Measurements from ENCODE around the gene KLF15. TPM values are rescaled to one million over a fixed set of nuclear protein-coding genes. Genes with fewer than 3 reads are reported as not detected.

Gene KLF15
- total and polyA plus RNA-seq, 5 experiments from 2014 or later: 1.2 to 1.6 TPM; not detected in 3

DNA sequence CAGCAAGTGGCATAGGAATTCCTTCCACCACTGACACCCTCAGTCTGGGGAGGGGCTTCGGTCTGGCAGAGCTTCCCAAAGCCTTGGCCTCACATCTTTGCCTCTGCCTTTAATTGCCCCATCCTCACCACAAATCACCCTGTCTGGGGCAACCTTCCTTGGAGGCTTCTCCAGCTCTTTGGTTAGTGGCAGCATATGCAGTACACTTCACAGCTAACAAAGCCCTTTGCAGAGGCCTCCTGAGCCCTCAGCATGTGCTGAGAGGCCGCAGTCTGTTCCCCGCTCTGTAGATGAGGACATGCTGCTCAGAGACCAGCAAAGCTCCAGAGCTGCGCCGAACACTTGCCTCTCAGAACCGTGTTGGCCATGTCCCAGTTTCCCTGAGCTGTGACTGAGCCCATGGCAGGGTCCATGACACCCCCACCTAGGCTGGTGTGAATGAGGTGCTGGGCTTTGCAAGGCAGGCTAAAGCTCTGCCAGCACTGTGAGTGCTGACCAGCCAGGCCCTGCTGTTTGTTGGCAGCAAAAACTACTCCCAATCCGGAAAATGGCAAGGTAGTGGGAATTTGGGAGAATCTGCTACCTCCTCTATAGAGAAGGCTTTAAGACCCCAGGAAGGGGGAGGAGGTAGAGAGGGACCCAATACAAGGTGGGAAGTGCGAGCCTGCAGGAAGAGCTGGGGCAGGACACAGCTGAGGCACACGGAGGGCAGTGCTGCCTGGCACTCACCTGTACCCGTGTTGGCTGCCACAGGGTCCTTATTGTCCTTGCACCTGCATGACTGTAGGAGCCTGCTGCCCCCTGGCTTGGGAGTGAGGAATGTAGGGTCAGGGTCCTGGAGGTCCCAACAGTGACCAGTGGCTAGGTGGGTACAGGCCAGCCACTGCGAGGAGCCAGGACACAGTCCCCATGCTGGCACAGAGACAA lies 8.4 kb upstream of the KLF15 start:
- ATAC-seq: no peak
- POLR2A ChIA-PET: no interaction called here
- H3K4me1 Mint-ChIP-seq: peaks cover 0 to 2% (median 0%) of the 10 kb centered on the region in 4 donors
- peaks cover 10 to 30% (median 19%) of the 10 kb centered on the region in 5 donors for H3K27me3 Mint-ChIP-seq
- no peaks in the 10 kb centered on the region for H3K36me3 Mint-ChIP-seq
- DNase-seq: peak in 1 of 10 donors; percentile 47
- H3K9me3 Mint-ChIP-seq: peaks cover 0 to 2% (median 0%) of the 10 kb centered on the region in 9 donors
- no peak overlapping the region for H3K4me3 Mint-ChIP-seq
- H3K27ac Mint-ChIP-seq: no peak overlapping the region

DNA sequence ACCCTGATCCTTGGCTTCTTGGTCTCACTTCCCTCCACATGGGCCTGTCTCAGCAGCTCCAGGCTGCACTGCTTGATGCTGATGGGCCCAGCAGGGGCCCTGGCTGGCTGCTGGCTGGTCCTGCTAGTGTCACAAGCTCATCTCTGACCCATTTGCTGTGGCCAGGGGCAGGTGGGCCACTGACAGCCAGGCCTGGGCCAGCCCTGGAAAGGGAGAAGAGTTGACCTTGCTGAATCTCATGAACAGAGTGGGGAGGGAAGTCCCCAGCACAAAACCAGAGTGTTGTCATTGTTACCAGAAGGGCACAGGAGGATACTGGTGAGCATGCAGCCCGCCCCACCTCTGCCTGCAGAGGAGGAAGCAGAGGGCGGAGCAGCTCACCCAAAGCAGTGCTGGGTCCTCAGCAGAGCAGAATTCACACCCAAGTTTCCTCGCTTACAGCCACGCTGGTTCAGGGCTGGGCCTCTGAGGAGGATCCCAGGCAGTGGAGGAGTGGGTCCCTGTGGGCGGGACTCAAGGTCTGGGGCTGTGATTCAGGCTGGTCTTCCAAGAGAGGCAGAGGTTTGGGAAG lies 7.6 kb upstream of the KLF15 start:
- Mint-ChIP-seq H3K27me3 (peaks cover 10 to 38% (median 25%) of the 10 kb centered on the region in 5 donors), H3K4me3 (no peak overlapping the region), H3K27ac (no peak overlapping the region), H3K36me3 (no peaks in the 10 kb centered on the region), H3K4me1 (peaks cover 0 to 2% (median 0%) of the 10 kb centered on the region in 4 donors), H3K9me3 (no peaks in the 10 kb centered on the region)
- POLR2A ChIA-PET: no interaction called here
- DNase-seq (peak in 1 of 10 donors; percentile 26), ATAC-seq (no peak)

DNA sequence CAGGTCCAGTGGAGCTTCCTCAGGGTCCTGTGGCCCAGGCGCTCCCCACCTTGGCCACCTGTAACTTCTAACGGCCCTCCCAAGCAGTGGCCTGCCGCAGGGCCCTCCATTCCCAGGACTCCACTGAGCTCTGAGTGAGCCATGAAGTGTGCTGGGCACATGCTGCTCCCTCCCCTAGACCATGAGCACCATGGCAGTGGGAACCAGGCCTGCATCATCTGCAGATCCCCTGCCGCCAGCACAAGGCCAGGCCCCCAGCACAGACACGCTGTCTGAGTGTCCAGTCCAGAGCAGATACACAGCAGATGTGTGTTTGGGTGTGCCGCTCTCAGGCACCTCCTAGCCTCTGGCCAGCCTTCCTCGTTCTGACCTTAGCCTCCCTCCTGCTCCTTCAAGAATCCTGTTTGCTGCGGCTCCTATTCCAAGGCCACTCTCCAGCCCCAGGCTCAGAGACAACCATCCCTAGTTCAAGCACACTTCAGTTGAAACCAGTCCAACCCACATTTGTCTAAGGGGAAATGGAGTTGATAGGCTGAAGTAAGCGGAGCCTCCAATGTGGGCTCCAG lies 7.0 kb upstream of the KLF15 start:
- Mint-ChIP-seq H3K4me1 (peaks cover 0 to 2% (median 0%) of the 10 kb centered on the region in 4 donors), H3K36me3 (no peaks in the 10 kb centered on the region), H3K9me3 (no peaks in the 10 kb centered on the region), H3K27me3 (peaks cover 10 to 44% (median 27%) of the 10 kb centered on the region in 5 donors), H3K27ac (no peak overlapping the region), H3K4me3 (no peak overlapping the region)
- peak in 1 of 10 donors; percentile 38 for DNase-seq
- no peak for ATAC-seq
- POLR2A ChIA-PET: no interaction called here

DNA sequence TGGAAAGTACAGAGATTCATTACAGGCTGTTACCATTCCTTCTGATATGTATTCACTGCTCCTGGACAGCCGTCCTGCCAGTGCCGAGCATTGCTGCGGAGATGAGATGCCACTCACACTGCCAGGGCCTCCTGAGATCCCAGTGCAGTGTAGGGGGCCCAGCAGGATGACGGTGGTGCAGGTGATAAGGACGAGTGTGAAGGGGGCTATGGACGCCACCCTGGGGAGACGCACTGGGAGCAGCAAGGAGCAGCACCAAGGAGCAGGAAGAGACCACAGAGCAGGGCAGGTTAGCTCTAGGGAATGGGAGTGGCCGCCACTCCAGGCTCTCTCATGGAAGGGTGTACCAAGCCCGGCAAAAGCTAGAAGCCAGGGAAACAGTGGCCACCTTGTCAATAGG lies 4.0 kb upstream of the KLF15 start:
- Mint-ChIP-seq H3K4me3 (no peak overlapping the region), H3K9me3 (no peaks in the 10 kb centered on the region), H3K27ac (no peak overlapping the region), H3K36me3 (no peaks in the 10 kb centered on the region), H3K4me1 (peaks cover 5 to 11% (median 9%) of the 10 kb centered on the region in 4 donors), H3K27me3 (peaks cover 13 to 58% (median 38%) of the 10 kb centered on the region in 5 donors)
- DNase-seq (peak in 1 of 10 donors; percentile 23), ATAC-seq (no peak)
- POLR2A ChIA-PET: no interaction called here

DNA sequence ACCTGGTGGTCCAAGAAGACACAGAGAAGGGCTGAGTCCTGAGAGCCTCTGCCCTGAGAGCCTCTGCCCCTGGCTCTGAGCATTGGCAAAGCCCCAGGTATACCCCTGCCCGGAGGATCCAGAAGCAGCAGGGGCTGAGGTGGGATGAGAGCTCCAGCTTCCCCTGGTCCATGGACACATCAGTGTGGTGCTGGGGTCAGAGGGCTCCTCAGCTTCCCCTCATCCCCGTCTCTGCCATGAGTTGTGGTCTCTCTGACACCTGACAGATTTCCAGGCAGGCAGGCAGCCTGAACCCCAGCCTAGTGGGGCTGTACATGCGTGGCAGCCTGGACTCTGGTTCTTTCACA lies 3.5 kb upstream of the KLF15 start:
- ATAC-seq (no peak), DNase-seq (peak in 1 of 10 donors; percentile 3)
- Mint-ChIP-seq H3K4me3 (no peak overlapping the region), H3K4me1 (peaks cover 7 to 16% (median 10%) of the 10 kb centered on the region in 4 donors), H3K9me3 (no peaks in the 10 kb centered on the region), H3K27ac (no peak overlapping the region), H3K27me3 (peaks cover 13 to 59% (median 40%) of the 10 kb centered on the region in 5 donors), H3K36me3 (no peaks in the 10 kb centered on the region)
- POLR2A ChIA-PET: no interaction called here

DNA sequence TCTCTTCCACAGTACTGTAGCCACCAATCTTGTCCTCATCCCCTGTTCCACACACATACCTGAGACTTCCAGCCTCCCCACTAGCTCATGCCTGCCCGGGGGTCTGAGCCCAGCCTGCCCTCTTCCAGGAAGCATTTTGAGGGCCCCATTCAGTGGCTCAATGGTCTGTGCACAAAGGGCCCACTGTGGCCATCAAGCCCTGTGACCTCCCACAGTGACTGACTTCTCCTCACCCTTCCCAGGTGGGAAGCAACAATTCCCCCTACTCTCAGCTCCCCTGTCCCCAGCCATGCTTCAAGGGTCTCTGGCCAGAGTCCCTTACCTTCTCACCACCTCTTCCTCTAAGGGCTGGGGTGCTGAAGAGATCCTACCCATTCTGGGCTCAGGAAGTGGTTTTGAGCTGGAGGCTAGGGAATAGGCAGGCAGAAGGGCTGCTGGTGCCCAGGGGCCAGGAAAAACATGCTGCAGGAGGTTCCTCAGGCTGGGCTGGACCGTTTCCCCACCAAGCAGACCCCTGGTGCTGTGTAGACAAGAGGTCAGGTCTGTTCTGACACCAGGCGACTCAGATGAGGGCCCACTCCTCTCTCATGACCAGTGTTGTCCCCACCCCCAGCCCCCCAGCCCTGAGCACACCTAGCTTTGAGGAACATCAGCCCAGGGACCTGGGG lies 3.0 kb upstream of the KLF15 start:
- peaks cover 12 to 21% (median 14%) of the 10 kb centered on the region in 4 donors for H3K4me1 Mint-ChIP-seq
- no peak overlapping the region for H3K4me3 Mint-ChIP-seq
- peak in 1 of 10 donors; percentile 54 for DNase-seq
- no peaks in the 10 kb centered on the region for H3K36me3 Mint-ChIP-seq
- H3K9me3 Mint-ChIP-seq: no peaks in the 10 kb centered on the region
- POLR2A ChIA-PET: no interaction called here
- H3K27me3 Mint-ChIP-seq: peaks cover 17 to 60% (median 45%) of the 10 kb centered on the region in 5 donors
- H3K27ac Mint-ChIP-seq: peak overlapping the region in 1 of 10 donors; percentile 46
- ATAC-seq: no peak

DNA sequence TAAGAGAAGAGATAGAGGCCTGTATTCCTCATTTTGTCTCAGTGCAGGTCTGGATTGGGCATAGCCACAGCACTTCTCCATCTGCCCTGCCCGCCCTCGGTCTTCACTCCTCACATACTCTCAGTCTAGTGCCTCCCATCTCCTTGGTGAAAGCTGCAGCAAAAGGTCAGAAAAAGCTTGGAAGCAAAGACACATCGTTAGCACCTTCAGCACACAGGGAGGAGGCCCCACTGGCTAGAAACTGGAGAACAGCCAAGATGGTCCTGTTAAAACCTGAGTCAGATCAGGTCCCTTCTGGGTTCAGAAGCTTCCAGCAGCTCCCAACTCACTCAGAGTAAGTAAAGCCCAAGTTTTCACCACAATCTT lies 1.6 kb upstream of the KLF15 start:
- POLR2A ChIA-PET: no interaction called here
- peak in 1 of 10 donors; percentile 7 for DNase-seq
- H3K4me3 Mint-ChIP-seq: peak overlapping the region in 7 of 10 donors; percentile 43 to 89 (median 65)
- H3K36me3 Mint-ChIP-seq: no peaks in the 10 kb centered on the region
- no peak for ATAC-seq
- peaks cover 10 to 21% (median 15%) of the 10 kb centered on the region in 4 donors for H3K4me1 Mint-ChIP-seq
- peak overlapping the region in 1 of 10 donors; percentile 31 for H3K27ac Mint-ChIP-seq
- H3K27me3 Mint-ChIP-seq: peaks cover 17 to 52% (median 45%) of the 10 kb centered on the region in 5 donors
- no peaks in the 10 kb centered on the region for H3K9me3 Mint-ChIP-seq

DNA sequence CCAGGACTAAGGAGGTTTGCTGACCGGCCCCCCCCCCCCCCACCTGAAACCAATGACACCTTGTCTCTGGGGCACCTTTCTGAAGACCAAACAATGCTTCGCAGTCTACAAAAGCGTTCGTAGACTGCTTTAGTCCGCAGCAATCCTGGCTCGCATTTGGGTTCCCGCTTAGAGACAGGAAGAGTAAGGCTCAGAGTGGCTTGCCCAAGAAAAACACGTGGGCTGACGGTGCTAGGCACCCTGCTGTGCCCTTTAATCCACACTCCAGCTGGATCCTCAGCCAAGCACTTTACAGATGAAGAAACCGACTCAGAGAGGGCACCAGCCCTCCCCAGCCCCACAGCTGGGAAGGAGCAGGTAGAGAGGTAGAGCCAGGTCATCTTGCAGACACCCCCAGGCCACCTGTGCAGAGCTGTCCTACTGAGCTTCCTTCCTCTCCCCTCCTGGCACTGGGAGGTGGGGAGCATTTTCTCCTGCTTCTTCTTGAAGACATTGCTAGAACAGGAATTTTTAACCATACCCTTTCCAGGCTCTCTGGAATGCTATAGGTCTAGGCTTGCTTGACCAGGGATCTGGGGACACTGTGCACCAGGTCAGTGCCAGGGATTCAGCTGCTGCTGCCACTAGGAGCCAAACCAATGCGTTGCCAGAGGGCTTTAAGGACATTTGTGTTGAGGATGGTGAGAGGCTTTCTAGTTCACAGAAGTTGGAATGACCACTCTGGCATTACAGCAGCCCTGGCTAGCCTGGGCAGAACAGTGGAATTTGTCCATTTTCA lies 1.0 kb upstream of the KLF15 start:
- peaks cover 17 to 52% (median 45%) of the 10 kb centered on the region in 5 donors for H3K27me3 Mint-ChIP-seq
- POLR2A ChIA-PET: no interaction called here

DNA sequence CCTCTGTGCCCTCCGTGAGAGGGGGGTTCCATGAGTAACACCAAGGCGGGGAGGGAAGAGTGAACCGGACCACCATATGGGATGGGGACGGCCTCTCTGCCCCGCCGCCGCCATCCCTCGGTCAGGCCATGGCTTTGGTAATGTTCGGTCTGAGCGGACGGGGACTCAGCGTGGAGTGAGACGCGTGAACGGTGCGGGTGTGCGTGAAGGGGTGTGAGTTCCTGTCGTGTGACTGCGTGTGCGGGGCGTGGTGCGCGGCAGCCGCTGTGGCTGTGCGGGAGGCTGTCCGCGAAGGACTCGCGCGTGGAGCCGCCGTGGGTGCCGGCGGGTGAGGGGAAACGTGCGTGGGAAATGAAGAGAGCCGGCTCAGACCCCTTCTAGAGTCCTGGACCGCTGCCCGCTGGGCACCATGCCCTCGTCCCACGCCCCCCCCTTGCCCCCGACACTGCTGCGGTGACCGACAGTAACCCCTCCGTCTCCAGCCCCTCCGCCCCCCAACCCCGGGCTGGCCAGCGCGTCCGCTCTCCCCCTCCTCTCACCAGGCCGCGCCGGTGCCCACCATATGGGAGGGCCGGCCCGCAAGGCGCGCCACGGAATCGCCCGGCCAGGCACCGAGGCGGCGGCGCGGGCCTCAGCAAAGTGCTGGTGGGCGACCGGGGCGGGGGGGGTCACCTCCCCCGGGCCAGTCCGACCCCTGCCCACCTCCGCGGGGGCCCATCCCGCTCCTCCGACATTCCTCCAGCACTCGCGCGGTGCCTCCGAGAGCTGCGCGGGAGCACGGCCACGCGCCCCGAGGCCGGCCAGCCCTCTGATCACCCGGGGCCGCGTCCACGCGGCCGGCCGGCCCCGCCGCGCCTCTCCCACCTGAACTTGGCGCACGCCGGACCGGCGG lies 589 bp downstream of the KLF15 start:
- Mint-ChIP-seq H3K4me1 (peaks cover 10 to 21% (median 15%) of the 10 kb centered on the region in 4 donors), H3K27ac (peak overlapping the region in 8 of 10 donors; percentile 1 to 96 (median 81)), H3K36me3 (no peaks in the 10 kb centered on the region), H3K9me3 (no peaks in the 10 kb centered on the region), H3K4me3 (peak overlapping the region; percentile 81 to 96 (median 92)), H3K27me3 (peaks cover 12 to 50% (median 37%) of the 10 kb centered on the region in 5 donors)
- ATAC-seq (peak; percentile 31 to 32), DNase-seq (peak in 5 of 10 donors; percentile 22 to 70 (median 30))
- POLR2A ChIA-PET: interaction anchor here (1.0 kb wide), 1 partner anchor 366 kb away, joined by 3 read pairs; no protein-coding TSS in a partner anchor

More for the DNA sequence above, 1.0 kb upstream of the KLF15 start:
- Mint-ChIP-seq H3K36me3 (no peaks in the 10 kb centered on the region), H3K4me1 (peaks cover 10 to 21% (median 15%) of the 10 kb centered on the region in 4 donors), H3K27ac (peak overlapping the region in 5 of 10 donors; percentile 31 to 73 (median 33)), H3K9me3 (no peaks in the 10 kb centered on the region), H3K4me3 (peak overlapping the region; percentile 76 to 93 (median 89))
- DNase-seq (peak in 1 of 10 donors; percentile 43), ATAC-seq (no peak)

DNA sequence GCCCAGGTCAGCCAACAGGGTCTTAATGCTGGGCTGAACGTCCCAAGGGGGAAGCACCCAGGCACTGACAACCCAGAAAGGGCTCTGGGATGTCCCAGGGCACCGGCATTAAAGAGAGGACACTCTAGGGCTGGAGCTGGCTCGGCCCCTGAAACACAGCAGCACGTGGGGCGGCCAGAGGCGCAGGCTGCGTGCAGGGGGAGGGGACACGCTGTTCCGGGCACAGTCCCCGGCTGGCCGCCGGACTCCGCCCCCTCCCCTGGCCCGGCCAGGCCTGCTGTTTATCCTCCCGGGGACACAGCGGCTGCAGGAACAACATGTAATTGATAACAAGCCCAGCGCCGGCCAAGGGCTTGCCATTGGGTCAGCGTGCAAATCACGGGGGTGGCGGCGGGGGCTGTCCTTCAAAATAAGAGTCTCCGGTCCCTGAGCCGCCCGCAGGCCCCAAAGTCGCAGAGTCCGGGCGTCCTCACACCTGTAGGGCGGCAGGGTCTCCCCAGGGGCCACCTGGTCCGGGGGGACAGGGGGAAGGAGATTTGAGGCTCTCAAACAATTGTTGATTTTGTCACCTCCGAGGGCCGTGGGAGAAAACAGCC lies 1.3 kb downstream of the KLF15 start:
- DNase-seq (peak in 3 of 10 donors; percentile 8 to 56 (median 18)), ATAC-seq (no peak)
- Mint-ChIP-seq H3K27ac (peak overlapping the region in 6 of 10 donors; percentile 10 to 96 (median 82)), H3K9me3 (no peaks in the 10 kb centered on the region), H3K27me3 (peaks cover 7 to 43% (median 32%) of the 10 kb centered on the region in 5 donors), H3K4me3 (peak overlapping the region; percentile 81 to 96 (median 92)), H3K36me3 (no peaks in the 10 kb centered on the region), H3K4me1 (peaks cover 10 to 21% (median 15%) of the 10 kb centered on the region in 4 donors)
- POLR2A ChIA-PET: no interaction called here

DNA sequence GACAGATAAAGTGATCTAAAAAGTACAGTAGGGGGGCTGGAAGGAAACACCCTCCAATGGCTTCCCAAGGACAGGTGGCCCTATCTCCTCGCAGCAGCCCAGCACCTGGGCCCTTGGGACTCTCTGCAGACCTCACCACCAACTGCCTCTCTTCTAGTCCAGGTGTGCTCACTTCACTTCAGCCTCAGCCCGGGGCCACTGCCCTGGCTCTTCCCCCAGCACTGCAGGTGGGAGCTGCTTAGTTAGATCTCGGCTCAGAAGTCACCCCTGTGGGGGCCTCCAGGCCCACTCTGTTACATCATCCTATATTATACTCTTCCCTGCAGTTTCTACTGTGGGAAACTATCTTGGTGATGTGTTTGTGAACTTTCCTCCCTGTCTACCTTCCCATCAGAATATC lies 2.0 kb downstream of the KLF15 start:
- no peaks in the 10 kb centered on the region for H3K9me3 Mint-ChIP-seq
- H3K4me3 Mint-ChIP-seq: peak overlapping the region; percentile 29 to 96 (median 78)
- H3K36me3 Mint-ChIP-seq: no peaks in the 10 kb centered on the region
- peak overlapping the region in 3 of 10 donors; percentile 47 to 79 (median 54) for H3K27ac Mint-ChIP-seq
- H3K27me3 Mint-ChIP-seq: peaks cover 7 to 36% (median 30%) of the 10 kb centered on the region in 5 donors
- POLR2A ChIA-PET: no interaction called here
- DNase-seq (peak in 1 of 10 donors; percentile 45), ATAC-seq (no peak)
- peaks cover 10 to 21% (median 15%) of the 10 kb centered on the region in 4 donors for H3K4me1 Mint-ChIP-seq
